GM18505 (cell line): ENCODE results near the gene OGFOD1.

Experiments
- ATAC-seq: cut with Tn5 transposase; IDR thresholded peaks from one replicate; pipeline ENCODE4 v1.9.1; 2021; ENCODE audit not compliant: unreplicated experiment
- POLR2A ChIP-seq: IDR thresholded peaks from 4 replicates; pipeline ENCODE4 v1.6.1; 2011; ENCODE audit warnings: borderline replicate concordance; ENCODE audit not compliant: insufficient read depth, insufficient read length; ENCODE audit errors: extremely low read depth

Gene OGFOD1

DNA sequence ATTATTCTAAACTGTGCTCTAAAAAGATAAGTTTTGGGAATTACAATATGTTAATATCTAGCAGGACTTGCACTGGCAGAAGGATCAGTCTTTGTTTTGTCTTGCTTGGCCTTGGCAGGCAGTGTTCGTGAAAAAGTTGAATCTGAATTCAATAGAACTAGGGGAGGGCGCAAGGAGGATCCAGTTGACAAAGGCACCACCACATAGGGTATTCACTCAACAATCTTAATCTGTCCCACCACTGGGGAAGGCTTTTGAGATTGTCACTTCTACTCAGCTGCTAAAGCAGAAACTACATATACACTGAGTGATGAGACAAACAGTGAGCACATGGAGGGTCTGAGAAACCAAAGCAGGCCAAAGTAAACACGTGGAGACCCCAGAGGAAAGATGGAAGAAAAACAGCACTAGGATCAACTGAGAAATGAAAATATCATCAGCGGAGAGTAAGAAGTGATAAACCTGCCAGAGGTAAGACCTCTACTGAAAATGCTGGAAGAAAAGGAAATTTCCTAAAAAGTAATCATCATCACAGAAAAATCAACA is 28.4 kb upstream of the OGFOD1 start:
- TF ChIP-seq POLR2A: no peak
- ATAC-seq: no peak

DNA sequence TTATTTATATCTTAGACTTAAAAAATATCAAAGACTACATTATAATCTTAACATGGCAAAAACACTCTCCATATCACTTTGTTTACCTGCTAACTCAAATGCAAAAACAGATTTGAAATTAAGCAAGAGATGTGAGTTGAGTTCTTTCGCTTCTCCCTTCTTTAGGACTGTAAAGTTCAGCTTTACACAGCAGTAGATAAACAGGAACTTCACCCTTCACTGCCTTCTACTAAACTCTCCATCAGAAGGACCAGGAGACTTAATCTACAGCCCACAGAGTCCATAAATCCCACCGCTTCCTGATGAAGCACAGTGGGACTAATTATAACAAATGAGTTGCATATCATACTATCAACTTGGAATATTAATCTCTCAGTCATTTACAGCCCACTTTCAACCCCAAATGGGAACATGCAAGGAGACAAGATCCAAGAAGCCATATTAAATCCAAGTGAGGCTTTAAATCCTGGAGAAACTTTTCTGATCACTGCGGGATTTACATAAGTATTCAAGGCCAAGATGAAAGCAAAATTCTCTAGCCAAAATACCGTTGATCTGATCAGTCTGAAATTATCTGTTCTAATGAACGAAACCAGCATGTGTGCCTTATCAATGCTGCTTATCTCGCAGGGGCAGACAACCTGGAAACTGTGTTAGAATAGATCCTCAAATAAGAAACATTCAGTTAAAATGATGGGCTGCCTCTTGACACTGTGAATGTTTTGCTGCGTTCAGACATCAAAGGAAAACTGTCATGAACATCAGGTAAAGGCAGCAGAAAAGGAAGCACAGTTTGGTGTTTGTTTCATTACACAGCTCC is 27.6 kb upstream of the OGFOD1 start:
- no peak for TF ChIP-seq POLR2A
- ATAC-seq: no peak

DNA sequence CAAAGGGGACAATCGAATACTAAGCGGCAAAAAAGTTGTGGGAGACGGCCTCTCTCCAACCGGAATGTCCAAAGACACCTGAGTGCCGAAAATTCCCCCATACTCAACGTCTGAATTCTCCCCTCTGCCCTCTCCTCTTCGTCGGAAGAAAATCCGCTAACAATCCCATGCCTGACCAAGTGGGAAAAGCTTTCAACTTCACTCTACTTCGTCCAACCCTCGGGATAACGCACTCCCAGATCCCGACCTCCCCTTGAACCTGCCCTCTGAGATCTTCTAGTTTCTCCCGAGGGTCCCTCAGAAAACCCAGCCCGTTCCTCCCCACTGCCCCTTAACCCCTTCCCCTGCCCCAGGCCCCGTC is 27.0 kb upstream of the OGFOD1 start:
- no peak for TF ChIP-seq POLR2A
- ATAC-seq: no peak

DNA sequence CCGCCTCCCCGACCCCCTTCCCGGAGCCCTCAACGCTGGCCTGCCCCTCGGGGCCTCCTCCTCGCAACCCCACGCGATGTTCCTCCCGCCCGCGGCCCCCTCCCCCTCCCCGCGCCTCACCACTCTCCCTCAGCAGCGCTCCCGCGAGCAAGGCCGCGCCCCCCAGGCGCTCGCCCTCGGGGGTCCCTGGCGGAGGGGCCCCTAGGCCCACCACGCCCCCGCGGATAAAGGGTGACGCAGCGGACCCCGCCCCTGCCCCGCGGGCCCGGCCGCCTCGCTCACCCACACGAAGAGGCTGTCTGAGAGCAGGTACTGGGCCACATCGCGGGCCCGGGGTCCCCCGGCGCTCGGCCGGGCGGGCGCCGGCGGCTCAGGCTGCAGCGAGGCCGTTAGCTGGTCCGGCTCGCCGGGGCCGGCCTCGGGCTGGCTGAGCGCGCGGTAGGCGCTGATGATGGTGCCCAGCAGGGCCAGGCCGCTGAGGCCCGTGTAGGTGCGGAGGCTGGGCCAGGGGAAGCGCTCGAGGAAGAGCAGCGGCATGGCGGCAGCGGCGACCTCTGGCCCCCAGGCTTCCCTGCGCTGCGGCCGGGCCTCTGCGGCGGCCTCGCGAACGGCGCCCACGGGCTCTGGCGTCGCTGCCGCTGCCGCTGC is 26.4 kb upstream of the OGFOD1 start:
- no peak for TF ChIP-seq POLR2A
- ATAC-seq: peak; percentile 43

DNA sequence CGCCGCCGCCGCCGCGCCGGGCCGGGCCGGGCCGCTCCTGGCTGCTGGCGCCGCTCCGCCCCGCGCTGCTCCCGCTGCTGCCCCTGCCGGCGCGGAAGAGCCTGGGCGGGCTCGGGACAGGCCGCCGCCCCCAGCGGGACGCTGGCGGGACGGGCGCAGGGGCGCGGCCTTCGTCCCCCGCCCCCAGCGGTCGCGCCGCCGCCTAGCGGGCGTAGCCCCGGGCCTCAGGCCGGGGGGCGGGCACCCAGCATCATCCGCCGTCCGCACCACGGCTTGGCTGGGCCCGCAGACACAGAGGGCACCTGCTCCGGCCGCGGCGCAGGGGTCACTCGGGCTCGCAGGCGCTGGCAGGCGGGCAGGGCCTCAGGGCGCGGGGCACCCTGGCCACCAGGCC is 25.9 kb upstream of the OGFOD1 start, which contains the start of gene AMFR:
TSS of gene AMFR (minus strand) at position 107 of the 394 bp plus-strand sequence. CDS start 218 bp downstream, outside the sequence.
- peak; percentile 83 for ATAC-seq
- TF ChIP-seq POLR2A: peak; percentile 57

DNA sequence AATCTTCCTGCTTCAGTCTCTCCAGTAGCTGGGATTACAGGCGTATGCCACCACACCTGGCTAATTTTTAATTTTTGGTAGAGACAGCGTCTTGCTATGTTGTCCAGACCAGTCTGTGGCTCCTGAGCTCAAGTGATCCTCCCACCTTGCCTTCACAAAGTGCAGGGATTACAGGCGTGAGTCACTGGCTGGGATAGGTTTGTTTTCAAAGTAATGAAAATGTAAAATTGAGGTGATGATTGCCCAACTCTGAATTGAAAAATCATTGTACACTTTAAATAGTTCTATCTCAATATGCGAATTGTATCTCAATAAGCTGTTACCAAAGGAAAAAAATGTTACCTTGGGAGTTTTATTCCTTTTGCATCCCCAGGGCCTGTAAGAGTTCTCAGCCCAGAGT is 24.8 kb upstream of the OGFOD1 start:
- no peak for TF ChIP-seq POLR2A
- ATAC-seq: no peak

DNA sequence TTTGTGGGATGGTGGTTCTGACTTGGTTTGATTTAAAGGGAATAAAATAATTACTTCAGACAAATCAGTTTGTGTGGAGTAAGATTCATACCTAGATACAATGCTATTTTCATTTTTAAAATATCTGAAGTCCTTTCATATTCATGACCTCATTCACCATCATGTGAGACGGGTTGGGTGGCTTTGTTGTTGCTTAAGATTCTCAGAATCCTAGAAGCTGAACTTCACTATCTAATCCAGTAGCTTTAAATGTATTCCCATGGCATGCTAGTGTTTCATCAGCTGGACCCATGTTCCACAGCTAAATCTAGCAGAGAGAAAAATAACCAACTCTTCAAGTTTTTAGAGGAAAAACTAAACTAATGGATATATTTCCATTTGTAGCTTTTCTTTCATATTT is 23.3 kb upstream of the OGFOD1 start:
- no peak for ATAC-seq
- no peak for TF ChIP-seq POLR2A

DNA sequence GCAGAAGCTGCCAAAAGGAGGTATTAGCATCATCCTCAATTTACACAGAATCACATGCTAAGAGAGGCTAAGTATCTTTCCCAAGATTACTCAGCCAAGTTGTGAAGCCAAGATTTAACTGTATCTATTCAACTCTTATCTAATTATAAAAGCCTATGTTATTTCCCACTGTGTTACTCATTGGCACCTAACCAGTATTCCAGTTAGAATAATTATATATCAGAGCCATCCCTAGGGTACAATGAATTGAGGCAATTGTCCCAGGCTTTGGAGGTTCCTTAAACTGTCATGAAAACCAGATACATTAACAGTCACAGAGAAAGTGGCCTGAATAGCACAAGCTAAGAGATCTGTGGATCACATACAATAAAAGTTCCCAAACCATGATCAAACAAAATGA is 15.1 kb upstream of the OGFOD1 start:
- TF ChIP-seq POLR2A: no peak
- no peak for ATAC-seq

DNA sequence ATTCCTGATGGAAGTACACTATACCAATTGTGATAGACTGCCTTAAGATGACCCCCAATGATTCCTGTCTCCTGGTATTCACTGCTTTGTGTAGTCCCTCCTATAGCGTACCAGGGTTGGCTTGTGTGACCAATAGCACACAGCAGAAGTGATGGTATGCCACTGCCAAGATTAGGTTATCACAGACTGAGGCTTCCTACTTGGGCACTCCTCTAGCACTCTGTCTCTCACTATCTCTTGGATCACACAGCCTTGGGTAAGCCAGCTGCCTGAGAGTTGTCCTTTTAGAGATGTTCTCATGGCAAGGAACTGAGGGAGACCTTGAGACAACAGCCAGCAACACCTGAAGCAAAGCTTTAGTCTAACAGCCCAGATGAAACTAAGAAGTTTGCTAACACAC is 13.3 kb upstream of the OGFOD1 start:
- ATAC-seq: no peak
- TF ChIP-seq POLR2A: no peak

DNA sequence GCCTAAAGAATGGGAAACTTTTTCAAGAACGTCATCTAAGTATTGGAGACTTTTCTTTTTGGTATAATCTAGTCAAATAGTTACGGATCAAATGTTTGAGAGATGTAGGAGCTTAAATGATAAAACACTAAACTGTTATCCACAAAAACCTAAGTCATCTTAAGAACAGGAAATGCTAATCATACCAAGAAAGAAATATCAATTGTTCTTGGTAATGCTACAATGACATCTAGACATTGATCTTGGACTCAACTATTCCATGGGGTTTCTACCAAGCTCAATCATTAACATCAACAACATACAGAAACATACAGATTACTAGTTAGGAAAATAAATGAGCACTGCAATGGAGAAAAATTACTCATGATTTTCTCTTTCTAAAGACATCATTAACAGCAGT is 4.1 kb upstream of the OGFOD1 start:
- ATAC-seq: no peak
- no peak for TF ChIP-seq POLR2A

DNA sequence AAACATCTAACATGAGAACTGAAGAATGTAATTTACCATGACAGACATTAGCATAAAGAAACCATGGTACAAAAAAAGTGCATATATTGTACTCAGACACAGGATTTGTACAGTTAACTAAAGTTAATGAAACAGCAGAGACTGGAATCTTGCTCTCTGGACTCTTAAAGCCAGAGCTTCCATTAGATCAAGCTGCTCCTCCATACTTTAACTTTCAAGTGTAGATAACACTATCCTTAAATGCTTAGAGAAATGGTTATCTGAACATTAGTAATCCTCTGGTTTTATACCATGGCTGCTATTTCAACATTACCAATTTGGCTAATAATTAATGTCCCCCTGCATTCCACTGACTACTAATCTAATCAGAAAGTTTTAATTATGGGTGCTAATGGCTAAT is 3.3 kb upstream of the OGFOD1 start:
- no peak for TF ChIP-seq POLR2A
- ATAC-seq: no peak

DNA sequence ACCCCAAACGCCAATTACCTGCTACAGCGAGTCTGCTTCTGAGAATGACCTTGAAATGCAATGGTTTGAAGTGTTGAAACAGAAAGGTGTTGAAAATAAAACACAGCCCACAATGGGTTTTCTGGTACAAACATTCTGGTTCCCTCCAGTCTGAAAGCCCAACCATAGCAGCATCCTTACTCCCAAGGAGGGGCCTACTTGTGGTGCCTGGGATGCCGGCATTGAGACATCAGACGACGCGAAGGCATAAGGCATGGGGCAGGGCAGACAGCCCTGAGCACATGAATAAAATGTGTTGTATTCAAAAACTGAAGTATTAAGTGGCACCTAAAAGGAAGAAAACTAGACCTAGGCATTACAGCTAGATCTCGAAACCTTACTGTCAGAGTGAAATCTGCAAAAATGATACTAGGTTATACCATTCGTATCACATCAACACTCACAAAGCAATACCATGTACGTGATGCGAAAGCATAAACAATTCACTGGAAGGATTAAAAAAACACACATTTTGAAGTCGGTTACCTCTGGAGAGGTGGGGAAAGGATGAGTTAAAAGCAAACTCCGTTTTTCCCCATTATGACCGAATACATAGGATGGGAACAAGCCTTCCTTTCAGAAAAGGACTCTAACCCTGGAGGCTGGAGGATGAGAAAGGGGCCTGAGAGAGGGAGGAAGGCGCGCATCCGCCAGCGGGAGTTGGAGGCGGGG is 924 bp upstream of the OGFOD1 start:
- ATAC-seq: peak; percentile 31
- no peak for TF ChIP-seq POLR2A

DNA sequence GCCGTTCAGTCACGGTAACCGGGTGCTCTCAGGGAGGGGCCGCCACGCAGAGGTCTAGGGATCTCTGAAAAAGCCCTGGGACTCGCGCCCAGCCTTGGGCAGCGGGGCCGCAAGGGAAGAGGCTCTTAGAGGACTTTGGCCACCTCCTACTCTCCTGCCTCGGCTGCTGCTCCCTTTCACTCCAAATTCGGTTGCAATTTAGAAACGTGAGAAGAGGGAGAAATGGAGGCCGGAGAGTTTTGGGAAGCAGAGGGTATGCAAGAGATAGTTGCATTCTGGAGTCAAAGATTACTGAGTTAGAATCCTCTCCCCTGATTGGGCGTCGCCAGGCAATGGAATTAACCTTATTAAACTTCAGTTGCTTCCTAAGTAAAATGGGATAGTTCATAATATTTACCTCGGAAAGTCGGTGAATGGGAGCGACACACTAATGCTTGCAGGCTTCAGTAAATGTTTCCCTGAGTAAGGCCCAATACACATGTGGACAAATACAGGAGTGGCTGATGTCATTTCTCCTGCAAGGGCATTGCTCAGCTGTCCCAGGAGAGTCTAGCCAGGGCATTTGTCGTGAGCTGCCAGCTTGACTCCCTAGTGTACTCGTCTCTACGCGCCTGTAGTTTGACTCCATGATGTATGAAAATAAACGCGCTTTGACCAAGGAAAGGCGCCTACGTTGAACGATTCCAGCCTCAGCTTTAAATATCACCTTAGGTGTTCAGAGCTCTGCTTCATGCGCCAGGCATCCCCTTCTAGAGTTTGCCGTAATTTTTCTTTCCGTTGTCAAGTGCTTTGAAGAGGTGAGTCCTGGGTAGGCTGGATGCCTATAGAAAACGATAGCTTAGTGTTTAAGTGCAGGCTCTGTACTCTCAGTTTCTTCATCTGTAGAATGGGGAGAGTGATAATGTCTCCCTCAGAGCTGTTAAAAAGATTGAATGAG is 667 bp downstream of the OGFOD1 start:
- ATAC-seq: peak; percentile 41
- TF ChIP-seq POLR2A: no peak

DNA sequence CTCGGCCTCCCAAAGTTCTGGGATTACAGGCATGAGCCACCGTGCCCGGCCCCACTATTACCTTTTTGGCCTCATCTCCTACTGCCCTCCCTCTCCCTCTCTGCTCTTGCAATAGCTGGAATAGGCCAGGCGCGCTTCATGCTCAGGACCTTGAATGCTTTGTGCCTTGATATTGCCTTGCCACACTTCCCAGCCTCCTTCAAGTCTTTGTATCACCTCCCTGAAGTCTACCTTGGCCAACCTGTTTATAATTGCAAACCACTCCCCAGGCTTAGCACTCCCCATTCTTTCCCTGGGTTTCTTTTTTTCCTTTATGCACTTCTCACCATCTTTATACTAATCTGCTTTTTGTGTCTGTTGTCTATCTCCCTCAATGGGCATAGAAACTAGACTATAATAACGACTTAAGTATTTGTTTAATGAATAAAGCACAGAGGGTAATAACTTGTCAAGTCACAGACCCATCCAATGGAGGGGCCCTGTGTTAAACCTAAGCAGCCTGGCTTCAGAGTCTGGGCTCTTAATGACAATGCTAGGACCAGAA is 6.6 kb downstream of the OGFOD1 start:
- ATAC-seq: no peak
- TF ChIP-seq POLR2A: no peak
